H7 (cell line): ENCODE results near the gene CACNG1. TPM values are rescaled to one million over a fixed set of nuclear protein-coding genes. Genes with fewer than 3 reads are reported as not detected.
"Not testable (repeated sequence)": the region's sequence is repeated elsewhere in the genome, so short reads cannot be mapped to it uniquely, and the experiment has no call there.

Experiments used
- DNase-seq: peaks from one replicate; pipeline ENCODE4 v3.0.0; 2012
- H3K27me3 ChIP-seq: 2 replicates; pipeline ENCODE4 v1.6.0; 2011; ENCODE audit warnings: mild to moderate bottlenecking, low read length; ENCODE audit not compliant: control insufficient read depth, insufficient read depth
- H3K36me3 ChIP-seq: replicated peaks from 2 replicates; pipeline ENCODE4 v1.5.1; 2011; ENCODE audit warnings: low read length; ENCODE audit not compliant: control insufficient read depth, insufficient read depth
- H3K4me3 ChIP-seq: 2 replicates; pipeline ENCODE4 v1.5.1; 2011; ENCODE audit warnings: low read depth, mild to moderate bottlenecking, control low read depth, low read length, moderate library complexity; ENCODE audit not compliant: insufficient read depth
- total RNA-seq: library from RNA; depleted of rRNA; stranded (reverse); fragments of >200 nt; shearing (Covaris generic); gene quantifications from 2 replicates; pipeline ENCODE4 v1.2.3, GENCODE V29; 2014

The CACNG1 gene
- total RNA-seq, 1 experiment from 2014 or later, result not detected

DNA sequence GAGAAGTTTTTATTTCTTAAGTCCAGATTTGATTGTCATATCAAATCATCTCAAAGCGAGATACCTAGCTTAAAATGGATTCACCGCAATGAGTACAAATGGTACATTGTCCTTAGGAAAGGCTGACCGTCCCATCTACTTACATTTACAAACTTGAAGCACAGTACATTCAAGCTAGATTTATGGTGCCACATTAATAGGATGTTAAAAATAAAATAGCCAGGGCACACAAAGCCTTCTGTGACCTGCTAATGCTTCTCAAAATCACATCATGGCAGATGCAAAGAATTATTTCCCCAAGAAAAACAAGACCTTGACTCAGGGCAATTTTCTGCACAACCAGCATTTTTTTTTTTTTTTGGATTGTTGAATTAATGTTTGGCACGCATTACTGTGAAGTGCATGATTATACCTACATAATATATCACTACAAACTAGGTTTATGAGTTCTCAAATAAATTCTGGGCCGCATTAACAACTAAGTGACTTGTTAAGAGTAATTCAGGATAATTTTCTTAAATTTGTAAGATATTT, 25.3 kb downstream of the CACNG1 start:
- Histone ChIP-seq H3K27me3 (no peaks in the 10 kb centered on the region), H3K4me3 (no peak overlapping the region), H3K36me3 (no peaks in the 10 kb centered on the region)
- no peak for DNase-seq

DNA sequence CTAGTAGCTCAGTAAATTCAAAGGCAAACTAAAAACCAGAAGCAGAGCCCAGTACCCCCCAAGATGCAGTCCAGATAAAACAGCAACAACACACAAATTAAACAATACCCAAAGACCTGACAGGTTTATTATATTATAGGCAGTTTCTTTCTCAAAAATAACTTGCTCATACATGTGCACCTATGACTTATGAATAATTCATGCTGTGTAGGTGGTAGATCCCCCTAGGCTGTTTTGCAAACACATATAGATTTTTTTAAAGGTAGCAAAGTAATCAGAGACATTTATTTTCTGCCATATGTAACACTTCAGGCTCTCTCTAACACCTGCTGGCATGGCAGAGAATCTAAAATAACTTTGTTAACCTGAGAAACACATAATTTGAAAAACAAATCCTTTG, 27.2 kb downstream of the CACNG1 start:
- H3K4me3 ChIP-seq, result no peak overlapping the region
- no peaks in the 10 kb centered on the region for H3K36me3 ChIP-seq
- no peaks in the 10 kb centered on the region for H3K27me3 ChIP-seq
- no peak for DNase-seq

DNA sequence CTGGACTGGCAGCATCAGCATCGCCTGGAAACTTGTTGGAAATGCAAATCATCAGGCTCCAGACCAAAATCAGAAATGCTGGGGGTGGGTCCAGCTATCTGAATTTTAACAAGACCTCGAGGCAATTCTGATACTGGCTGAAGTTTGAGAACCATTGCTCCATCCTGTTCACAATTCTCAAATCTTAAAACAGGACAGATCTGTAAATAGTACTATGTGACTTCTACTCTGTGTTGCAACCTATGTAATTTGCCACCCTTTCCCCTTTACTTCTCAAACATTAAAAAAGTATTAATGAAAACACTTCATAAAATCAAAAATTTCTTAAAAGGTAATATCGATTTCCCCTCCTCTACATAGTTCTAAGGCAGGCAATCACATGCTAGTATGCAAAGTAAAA, 28.5 kb downstream of the CACNG1 start:
- no peak overlapping the region for H3K4me3 ChIP-seq
- DNase-seq, result no peak
- H3K36me3 ChIP-seq, result no peaks in the 10 kb centered on the region
- no peaks in the 10 kb centered on the region for H3K27me3 ChIP-seq

DNA sequence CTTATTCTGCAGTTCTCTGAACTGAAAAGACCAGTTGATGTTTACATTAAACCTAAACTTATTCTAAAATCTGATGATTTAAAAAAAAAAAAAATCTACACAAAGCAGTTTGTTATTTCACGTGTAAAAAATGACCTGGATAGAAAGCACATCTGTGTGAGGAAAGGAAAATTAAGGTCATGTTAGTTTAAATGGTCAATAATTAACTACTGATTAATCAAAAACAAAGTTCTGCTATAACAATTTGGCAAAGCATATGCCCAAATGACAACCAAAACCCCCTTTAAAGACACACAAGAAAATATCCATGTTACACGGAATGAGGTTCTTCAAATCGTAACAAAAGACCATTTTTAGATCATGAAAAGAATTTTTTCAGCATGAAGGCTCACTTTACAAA, 30.4 kb downstream of the CACNG1 start:
- Histone ChIP-seq H3K27me3 (no peaks in the 10 kb centered on the region), H3K4me3 (no peak overlapping the region), H3K36me3 (no peaks in the 10 kb centered on the region)
- no peak for DNase-seq

DNA sequence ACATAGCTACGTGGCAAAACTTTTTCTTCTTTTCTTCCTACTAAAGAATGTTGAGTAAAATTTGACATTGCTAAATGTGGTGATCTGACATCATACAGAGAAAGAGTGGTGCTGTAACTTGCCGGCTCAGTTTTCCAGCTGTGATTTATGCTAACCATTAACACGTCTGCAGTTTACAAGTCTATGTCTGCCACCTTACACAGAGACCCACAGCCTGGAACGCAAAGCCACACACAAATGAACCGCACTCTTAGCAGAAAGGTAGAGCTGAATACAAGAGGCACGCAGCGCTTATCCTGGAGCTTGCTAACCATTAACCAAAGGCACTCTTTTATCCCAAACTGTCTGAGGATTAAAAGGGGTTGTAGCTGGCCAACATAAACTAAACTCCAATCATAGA, 31.9 kb downstream of the CACNG1 start:
- H3K36me3 ChIP-seq, result no peaks in the 10 kb centered on the region
- no peak for DNase-seq
- H3K4me3 ChIP-seq, result no peak overlapping the region
- no peaks in the 10 kb centered on the region for H3K27me3 ChIP-seq

DNA sequence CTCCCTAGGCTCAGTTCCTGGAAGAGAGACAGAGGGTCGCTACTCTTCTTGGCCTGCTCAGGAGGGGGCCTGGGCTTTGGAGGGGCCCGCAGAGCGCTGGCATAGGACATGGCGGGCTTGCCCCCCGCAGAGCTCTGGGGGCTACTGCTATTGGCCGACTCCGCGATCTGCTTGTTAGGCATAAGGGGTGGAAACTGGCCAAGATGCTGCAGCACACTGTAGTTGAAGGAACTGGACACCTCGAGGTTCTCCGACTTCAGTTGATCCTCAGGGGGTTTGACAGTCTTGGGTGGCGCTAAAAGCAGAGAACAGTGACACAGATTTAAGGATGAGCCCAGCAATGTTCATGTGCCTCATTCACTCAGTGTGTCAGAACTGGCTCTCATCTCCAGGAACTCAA, 33.9 kb downstream of the CACNG1 start:
- DNase-seq, result no peak
- no peak overlapping the region for H3K4me3 ChIP-seq
- no peaks in the 10 kb centered on the region for H3K36me3 ChIP-seq
- no peaks in the 10 kb centered on the region for H3K27me3 ChIP-seq

DNA sequence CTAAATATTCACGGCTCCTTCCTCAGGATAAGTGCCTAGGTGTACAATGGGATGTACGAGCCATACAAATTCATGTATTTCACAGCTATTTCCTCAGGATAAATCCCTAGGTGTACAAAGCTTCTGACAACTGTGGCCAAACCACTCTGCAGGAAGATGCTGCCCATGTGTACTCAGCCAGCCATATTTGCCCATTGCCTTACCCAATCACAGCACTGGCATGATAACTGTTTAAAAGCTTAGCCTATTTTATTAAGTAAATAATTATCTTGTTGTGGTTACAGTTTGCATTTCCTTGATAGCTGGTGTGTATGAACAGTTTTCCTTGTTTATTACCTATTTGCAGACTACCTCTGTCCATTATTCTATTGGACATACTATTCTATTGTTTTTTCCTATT, 35.1 kb downstream of the CACNG1 start:
- Histone ChIP-seq H3K36me3 (no peaks in the 10 kb centered on the region), H3K27me3 (no peaks in the 10 kb centered on the region), H3K4me3 (no peak overlapping the region)
- no peak for DNase-seq

DNA sequence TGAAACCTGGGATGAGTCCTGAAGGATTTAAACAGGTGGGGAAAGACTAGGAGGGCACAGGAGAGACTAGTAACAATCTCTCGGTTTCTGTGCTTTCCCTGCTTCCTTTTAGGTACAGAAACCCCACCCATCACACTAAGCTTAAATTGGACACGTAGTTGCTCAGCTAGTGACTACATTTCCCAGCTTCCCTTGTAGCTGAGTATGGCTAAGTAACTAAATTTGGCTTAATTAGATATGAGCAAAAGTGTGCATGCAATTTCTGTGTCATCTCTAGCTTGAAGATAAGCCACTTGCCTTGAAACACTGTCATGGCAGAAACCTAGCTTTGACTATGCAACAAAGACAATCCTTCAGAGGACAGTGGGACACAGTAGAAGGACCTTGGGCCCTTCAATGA, 36.5 kb downstream of the CACNG1 start:
- H3K36me3 ChIP-seq, result no peaks in the 10 kb centered on the region
- no peaks in the 10 kb centered on the region for H3K27me3 ChIP-seq
- no peak overlapping the region for H3K4me3 ChIP-seq
- no peak for DNase-seq

DNA sequence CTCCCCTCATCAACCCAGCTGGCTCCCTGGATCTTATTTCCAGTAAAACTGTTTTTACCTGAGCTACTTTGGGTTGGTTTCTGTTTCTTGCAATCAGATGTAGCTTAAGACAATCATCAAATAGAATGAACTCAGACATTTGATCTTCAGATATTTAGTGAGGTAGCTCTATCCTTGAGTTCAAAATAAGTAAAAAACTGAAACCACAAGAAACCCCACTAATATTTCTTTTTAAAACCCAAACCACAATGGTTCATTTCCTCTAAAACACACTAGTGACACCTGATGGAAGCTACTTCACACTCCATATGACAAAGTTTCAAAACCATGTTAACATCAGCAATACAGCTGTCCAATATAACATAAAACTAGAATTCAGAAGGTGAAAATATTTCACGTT, 37.8 kb downstream of the CACNG1 start:
- H3K27me3 ChIP-seq, result no peaks in the 10 kb centered on the region
- DNase-seq, result no peak
- no peak overlapping the region for H3K4me3 ChIP-seq
- no peaks in the 10 kb centered on the region; the same call in 1 of the 2 replicates for H3K36me3 ChIP-seq

DNA sequence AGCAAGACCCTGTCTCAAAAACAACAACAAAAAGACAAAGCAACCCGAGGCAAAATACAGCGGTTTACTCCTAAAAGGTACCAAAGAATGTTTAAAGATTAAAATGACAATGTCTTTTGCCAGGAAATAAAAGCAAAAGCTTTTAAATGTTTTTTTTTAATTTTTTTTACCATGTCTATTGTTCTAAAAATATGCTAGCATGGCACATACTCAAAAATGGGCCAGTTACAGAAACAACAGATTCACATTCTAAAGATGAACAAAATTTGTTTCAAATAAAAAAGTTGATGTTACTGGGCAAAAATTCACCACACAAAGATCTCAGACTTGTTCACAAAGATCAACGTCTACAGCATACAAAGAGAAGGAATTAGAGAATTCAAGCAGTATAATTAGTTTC, 41.1 kb downstream of the CACNG1 start:
- Histone ChIP-seq H3K4me3 (no peak overlapping the region), H3K36me3 (no peaks in the 10 kb centered on the region; the same call in 1 of the 2 replicates), H3K27me3 (no peaks in the 10 kb centered on the region)
- no peak for DNase-seq

DNA sequence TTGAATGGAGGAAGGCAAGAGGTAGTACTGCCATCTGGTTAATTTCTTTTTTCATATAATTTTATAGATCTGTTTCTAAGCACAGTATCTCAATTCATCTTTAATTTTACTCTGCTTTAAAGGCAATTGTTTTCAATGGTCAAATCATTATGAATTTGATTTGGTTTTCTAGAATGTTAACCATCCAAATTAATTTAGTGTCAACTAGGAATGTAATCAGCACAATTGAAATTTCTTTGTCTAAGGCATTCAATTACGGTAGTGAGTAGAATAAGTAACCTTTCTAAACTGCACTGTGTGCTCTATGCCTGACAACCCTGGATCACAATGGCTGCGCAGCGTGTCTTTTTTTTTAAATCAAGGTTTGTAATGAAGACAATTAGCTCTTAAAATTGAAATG, 44.3 kb downstream of the CACNG1 start:
- Histone ChIP-seq H3K36me3 (no peaks in the 10 kb centered on the region; the same call in 1 of the 2 replicates), H3K27me3 (no peaks in the 10 kb centered on the region)
- DNase-seq, result no peak

DNA sequence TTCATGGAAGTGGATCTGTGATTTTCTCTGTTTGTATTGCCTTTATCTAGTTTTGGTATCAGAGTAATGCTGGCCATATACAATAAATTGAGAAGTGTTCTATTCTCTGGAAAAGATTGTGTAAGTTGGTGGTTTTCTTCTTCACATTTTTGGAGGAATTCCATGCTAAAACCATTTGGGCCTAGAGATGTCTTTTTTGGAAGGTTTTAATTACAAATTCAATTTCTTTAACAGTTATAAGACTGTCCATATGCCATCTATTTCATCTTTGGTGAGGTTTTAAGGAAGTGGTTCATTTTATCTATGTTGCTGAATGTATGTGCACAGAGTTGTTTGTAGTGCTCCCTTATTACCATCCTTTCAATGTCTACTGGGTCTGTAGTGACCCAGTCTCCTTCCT, 46.0 kb downstream of the CACNG1 start:
- Histone ChIP-seq H3K27me3 (no peaks in the 10 kb centered on the region), H3K36me3 (no peaks in the 10 kb centered on the region; the same call in 1 of the 2 replicates), H3K4me3 (no peak overlapping the region)
- no peak for DNase-seq

More for the DNA sequence above, 44.3 kb downstream of the CACNG1 start:
- H3K4me3 ChIP-seq, result no peak overlapping the region

DNA sequence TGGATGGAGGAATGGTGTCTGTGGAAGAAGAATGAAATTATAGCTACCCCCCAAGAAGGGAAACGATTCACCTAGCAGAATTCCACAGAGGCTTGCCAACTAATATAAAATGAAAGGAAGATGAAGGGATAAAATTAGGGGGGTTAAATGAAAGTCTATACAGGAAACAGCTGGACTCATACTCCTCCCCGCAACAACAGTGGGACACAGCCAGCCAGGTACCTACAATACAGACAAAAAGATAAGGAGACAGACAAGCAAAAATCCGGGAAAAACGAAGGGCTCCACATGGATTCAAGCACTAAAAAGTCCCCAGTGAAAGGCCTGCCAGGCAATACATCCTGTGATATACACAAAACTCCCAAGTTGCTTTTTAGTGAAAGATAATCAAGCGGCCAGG, 47.9 kb downstream of the CACNG1 start:
- Histone ChIP-seq H3K4me3 (no peak overlapping the region), H3K27me3 (no peaks in the 10 kb centered on the region), H3K36me3 (no peaks in the 10 kb centered on the region)
- DNase-seq, result no peak

DNA sequence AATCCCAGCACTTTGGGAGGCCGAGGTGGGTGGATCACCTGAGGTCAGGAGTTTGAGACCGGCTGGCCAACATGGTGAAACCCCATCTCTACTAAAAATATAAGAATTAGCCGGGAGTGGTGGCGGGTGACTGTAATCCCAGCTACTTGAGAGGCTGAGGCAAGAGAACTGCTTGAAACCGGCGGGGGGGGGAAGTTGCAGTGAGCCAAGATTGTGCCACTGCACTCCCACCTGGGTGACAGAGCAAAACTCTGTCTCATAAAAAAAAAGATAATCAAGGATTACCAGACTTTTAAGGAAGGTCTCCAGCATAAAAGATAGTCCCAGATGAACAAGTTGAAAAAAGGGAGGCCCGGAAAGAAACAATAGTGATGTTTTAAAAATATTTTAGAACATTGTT, 48.4 kb downstream of the CACNG1 start:
- not testable (repeated sequence) for H3K4me3 ChIP-seq, H3K36me3 ChIP-seq, DNase-seq, H3K27me3 ChIP-seq

DNA sequence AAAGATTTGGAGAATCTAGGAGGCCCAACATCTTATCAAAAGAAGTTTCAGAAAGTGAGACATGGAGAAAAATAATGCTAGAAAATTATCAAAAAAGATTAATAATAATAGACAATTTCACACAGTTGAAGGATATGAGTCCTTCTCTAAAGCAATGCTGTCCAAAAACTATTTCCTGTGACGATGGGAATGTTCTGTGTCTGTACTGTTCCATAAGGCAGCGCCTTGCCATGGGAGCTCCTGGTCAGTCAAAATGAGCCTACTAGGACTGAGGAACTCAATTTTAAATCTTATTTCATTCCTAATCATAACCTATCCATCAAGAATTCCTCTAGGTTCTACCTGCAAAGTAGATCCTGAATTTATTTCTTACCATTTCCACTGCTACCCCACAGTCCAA, 49.0 kb downstream of the CACNG1 start:
- no peak overlapping the region for H3K4me3 ChIP-seq
- no peak for DNase-seq
- H3K36me3 ChIP-seq, result no peaks in the 10 kb centered on the region
- no peaks in the 10 kb centered on the region for H3K27me3 ChIP-seq

DNA sequence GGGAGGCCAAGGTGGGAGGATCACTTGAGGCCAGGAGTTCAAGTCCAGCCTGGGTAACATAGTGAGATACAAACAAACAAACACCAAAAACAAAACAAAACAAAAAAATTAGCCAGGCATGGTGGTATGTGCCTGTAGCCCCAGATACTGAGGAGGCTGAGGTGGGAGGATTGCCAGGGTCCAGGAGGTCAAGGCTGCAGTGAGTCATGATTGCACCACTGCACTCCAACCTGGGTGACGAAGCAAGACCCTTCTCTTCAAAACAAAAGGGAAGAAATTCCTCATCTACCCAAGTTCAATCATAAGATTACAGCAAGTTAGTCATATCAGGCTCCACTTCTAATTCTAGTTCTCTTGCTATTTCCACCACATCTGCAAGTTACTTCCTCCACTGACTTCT, 50.9 kb downstream of the CACNG1 start:
- not testable (repeated sequence) for H3K4me3 ChIP-seq, DNase-seq, H3K27me3 ChIP-seq, H3K36me3 ChIP-seq
